GM21786 (cell line): ENCODE data around the gene AKAP8L.
"Not testable (repeated sequence)": the region's sequence is repeated elsewhere in the genome, so short reads cannot be mapped to it uniquely, and the experiment has no call there.

Source experiments
- ATAC-seq: cut with Tn5 transposase; IDR thresholded peaks from one replicate; pipeline ENCODE4 v1.9.1; 2021; ENCODE audit not compliant: unreplicated experiment

AKAP8L gene

DNA sequence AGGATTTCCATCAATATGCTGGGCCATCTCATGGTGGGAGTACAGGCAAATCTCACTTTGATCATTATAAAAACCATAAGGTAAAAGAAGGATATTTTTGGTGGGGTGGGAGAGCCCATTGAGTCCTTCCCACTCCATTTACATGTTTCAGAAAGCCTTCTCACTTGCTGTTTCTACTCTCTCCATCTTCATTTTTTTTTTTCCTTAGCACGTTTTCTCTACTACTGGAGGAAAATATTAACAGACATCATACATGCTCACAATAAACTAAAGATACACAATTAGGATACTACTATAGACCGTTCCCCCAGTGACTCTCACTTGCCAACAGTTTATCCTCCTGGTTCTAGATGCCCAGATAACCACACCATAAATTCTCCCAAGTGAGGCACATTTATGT is 37.4 kb downstream of the AKAP8L start:
- no peak for ATAC-seq

DNA sequence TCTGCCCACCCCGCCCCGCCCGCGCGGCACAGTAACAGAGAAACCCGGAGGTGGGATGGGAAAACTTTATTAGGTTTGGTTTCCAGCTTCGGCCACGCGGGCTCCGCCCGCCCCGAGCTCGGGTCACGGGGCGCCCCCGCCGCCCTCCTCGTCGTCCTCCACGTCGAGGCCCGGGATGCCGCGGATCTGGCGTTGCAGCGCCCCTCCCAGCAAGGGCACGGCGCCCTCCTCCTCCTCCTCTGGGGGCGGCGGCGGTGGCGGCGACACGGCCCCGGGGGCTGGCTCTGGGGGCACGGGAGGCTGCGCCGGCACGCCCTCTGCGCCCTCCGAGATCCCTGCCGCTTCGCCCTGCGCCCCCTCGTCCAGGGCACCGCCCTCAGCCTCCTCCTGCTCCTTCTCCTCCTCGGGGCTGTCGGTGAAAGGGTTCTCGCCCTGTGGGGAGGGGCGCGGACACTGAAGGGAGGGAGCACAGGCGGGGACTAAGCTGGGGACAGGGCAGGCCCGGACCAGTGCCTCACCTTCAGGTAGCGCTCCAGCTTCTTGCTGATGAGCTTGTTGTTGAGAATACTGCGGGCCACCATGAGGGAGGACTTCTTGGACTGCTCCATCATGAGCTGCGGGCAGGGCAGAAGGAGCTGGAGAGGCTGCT is 38.7 kb downstream of the AKAP8L start:
- peak; percentile 25 for ATAC-seq

- ATAC-seq = peak; percentile 79
Observed at GRCh38 chr19:15379083-15379998, 39.4 kb downstream of the AKAP8L start, which contains the start of gene AKAP8. Gene AKAP8, minus strand, starts transcription at chr19:15379787. Its CDS starts 56 bp downstream, at chr19:15379731.

- no peak for ATAC-seq
Observed at GRCh38 chr19:15378534-15379082, 40.2 kb downstream of the AKAP8L start.

GRCh38 chr19:15374796-15375440 is 43.9 kb downstream of the AKAP8L start:
- ATAC-seq = no peak

DNA sequence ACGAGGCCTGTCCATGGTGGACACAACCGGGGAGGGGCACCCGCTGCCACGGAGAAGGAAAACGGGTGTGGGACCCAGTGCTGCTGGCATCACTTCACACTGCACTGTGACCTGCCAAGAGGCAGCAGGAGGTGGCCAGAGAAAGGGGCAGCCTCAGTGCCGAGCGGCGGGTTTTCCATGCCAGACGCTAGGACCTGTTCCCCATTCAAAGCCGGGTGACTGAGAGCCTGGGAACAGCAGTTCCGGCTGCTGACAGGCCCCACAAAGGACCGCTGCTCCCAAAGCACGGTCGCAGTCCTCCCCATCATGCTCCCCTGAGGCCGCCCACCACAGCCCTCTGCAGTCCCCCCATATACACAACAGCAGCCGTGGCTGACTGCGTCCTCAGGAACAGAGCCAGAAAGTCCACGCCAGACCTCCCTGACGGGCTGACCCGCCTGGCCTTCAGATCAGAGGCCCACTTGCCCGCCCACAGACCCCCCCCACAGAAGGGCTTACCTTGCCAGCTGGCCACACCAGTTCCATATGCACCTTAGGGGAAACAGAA is 44.6 kb downstream of the AKAP8L start:
- ATAC-seq = no peak

- no peak for ATAC-seq
Observed at GRCh38 chr19:15373644-15374043, 45.1 kb downstream of the AKAP8L start.

GRCh38 chr19:15372891-15373301 is 45.9 kb downstream of the AKAP8L start:
- ATAC-seq = no peak

DNA sequence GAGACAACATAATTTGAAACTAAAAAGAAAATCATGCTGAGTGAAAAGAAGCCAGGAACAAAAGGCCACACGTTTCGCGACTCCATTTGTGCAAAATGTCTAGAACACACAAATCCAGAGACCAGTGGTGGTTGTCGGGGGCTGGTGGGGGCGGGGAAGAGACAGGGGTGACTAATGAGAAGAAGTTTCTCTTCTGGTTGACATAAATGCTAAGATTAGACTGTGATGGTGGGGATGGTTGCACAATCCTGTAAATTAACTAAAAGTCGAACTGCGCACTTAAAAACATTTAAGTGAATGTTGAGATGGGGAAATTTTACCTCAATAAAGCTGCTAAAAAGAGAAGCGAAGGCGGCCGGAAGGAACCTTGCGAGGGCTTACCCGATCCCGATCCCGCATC is 46.3 kb downstream of the AKAP8L start:
- no peak for ATAC-seq

DNA sequence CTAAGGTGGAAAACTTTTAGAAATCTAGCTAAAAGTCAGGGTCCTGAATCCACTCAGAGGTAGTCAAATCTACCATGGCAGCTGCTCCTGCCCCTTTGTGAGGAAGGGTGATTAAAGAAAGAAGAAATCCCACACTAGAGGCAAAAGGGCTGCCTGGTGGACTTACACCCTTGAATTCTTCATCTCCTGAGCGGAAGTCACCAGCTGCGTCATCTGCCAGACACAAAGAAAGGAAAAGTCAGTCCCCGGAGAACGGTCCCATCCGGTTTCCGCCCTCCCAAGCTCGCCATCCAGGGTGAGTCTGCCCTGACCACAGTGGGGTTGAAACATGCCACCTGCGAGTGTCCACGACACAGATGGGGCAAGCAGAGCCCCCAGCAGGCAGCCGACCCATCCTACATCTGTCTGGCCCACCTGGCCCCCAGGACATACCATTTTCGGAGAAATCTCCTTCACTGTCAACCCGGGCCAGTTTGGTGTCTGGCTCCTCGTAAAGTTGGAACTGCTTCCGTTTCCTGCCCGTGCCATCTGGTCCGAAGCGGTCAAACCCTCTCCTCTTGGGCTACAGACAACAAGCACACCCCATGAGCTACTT is 46.9 kb downstream of the AKAP8L start:
- ATAC-seq = no peak

GRCh38 chr19:15371119-15371518 is 47.7 kb downstream of the AKAP8L start:
- no peak for ATAC-seq

GRCh38 chr19:15369594-15369891 is 49.2 kb downstream of the AKAP8L start:
- ATAC-seq = no peak

GRCh38 chr19:15368798-15369593 is 49.8 kb downstream of the AKAP8L start:
- ATAC-seq = no peak

DNA sequence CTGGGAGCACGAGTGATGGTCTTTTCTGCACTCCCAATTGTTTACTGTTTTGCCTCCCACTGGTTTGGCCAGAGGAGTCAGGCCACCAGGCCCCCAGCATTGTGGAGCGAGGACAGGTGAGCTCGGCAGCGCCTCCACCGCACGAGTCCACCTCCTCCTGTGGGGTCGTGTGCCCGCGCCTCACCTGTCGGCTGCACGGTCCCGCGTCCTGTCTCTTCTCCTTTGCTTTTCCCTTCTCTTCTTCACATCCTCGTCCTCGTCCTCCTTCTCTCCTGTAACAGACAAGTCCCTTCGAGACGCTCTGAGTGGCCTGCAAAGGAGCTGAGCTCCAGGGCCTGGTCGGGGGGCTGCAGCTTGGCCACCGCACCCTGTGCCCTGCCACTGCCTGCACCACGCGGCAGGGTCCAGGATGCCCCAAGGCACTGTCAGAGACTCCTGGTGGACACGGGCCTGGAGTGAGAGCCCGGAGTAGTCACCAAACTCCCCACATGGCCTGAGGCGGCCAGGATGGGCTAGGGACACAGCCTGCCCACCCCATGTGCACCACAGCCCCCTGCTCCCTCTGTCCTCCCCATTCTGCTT is 50.6 kb downstream of the AKAP8L start:
- ATAC-seq = no peak

- ATAC-seq = no peak
Observed at GRCh38 chr19:15367439-15367838, 51.3 kb downstream of the AKAP8L start.

DNA sequence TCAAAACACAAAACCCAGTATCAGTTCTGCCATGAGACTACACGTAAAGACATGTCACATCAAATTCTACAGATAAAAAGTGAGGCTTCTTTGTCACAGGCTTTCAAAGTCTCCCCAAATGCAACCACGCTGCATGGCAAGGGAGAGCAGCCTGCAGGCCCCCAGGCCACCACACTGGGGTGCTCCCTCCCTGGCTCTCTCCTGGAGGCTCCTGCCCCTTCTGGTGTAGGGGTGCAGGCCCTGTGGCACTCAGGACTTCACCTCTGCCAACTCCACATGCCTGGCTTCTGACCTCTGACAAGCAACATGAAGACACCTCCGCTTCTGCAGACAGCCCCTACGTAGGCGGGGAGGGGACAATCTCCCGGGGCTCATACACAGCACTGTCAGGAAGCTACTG is 53.5 kb downstream of the AKAP8L start:
- ATAC-seq = no peak

DNA sequence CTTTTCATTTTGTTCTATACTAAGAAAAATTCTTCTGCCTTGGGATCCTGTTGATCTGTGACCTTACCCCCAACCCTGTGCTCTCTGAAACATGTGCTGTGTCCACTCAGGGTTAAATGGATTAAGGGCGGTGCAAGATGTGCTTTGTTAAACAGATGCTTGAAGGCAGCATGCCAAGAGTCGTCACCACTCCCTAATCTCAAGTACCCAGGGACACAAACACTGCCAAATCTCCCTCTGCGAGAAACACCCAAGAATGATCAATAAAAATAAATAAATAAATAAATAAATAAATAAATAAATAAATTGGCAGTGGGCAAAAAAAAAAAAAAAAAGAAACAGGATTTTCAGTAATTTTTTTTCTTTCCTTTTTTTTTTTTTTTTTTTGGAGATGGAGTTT is 55.0 kb downstream of the AKAP8L start:
- ATAC-seq = not testable (repeated sequence)

GRCh38 chr19:15363048-15363447 is 55.7 kb downstream of the AKAP8L start:
- not testable (repeated sequence) for ATAC-seq

GRCh38 chr19:15360015-15360414 is 58.8 kb downstream of the AKAP8L start:
- ATAC-seq = not testable (repeated sequence)

DNA sequence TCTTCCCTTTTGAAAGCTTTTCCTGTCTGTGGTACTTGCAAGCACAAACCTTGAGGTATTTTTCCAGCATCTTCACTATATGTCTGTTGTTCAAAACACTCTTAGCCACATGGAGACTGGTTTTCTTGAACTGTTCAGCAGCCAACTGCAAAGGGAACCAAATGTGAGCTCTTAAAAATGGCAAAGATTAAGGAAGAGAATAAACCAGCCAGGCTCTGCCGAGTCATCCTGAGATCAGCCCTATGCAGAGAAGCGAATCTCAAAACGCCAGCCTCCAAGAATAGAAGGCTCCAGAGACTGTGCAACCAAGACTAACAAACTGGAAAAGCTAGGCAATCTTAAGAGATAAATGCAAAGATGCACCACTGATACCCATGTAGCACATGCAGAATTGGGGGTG is 59.9 kb downstream of the AKAP8L start:
- ATAC-seq = no peak
